GM18507 (cell line): ENCODE results near the gene LIN52.

Experiments
- DNase-seq: peaks from one replicate; pipeline ENCODE4 v3.0.0; 2011; ENCODE audit warnings: low read depth; ENCODE audit not compliant: insufficient read length; ENCODE audit errors: extremely low spot score
- FAIRE-seq: peaks from 2 replicates; lab custom pipeline; 2011; peaks lifted over from hg19 to GRCh38; lab: Jason Lieb, UNC

LIN52 gene

DNA sequence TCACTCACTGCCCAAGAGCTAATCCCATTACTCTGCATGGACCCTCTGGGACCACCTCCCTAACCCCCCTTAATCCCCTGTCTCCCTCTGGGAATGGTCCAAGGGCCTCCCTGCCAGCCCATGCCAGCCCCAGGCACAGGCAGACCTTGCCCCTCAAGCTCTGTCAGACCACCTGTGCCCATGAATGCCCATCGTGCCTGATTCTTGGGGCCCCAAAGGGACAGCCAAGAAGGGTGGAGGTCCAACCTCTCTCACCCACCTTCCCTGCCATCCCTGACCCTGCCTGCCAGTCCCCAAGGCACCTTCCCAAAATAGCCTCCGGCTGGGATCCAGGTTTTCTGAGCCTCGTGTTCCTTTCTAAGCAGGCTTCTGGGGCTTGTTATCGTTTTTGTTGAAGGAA lies 133.7 kb downstream of the LIN52 start:
- DNase-seq: no peak
- no peak for FAIRE-seq

DNA sequence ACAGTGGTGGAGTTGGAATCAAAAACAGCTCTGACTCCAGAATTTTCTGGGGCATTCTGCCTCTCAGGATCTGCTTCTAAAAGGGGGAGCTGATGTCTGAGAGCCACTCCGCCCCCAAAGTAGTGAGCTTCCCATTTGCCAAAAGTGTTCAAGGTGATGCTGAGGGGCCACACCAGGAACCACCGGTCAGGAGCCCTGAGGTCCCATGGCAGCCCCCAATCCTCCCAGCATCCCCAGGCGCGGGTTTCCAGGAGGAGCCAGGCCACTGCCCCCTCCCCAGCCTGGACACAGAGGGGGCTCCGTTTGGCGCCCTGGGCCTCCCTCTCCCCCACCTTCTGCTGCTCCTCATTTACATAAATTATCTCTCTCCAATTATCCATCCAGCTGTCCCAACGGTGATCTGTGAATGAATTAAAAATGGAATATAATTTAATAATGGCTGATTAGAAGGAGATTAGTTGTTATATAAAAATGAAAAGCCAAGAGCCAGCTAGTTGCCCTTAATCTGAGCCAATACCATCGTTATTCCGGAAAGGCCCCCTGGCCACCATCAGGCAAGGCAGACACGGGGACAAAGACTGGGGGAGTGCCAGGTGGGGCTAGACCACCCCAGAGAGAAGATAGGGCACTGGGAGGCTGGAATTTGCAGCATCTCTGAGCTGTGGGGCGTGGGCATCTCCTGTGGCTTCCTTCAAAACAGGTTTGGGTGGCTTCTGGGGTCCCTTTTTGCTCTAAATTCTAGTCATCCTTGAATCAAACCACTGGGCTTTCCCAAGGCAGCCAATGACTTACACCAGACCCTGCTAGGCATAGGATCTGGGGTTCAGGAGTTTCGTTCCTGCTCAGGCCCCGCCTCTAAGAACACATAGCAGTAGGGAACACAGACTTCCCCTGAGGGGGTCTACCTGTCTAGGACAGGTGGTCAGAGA lies 134.8 kb downstream of the LIN52 start:
- DNase-seq: no peak
- FAIRE-seq: no peak

DNA sequence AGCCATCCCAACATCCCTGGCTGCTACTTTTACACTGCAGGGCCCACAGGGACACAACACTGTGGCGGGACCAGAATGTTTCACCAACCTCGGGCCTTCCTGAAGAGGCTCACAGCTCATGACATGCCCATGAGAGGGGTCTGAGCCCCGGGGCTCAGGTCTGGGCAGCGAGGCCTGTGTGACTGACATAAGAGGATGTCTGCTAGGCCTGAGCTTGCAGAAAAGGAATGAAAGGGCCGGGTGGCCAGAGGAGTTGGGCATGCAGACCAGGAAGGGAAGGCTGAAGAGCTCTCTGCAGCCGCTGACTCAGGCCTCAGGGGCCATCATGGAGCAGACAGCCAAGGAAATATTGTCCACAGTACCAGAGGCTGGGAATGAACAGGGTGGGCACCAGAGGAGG lies 136.2 kb downstream of the LIN52 start:
- FAIRE-seq (no peak), DNase-seq (no peak)

DNA sequence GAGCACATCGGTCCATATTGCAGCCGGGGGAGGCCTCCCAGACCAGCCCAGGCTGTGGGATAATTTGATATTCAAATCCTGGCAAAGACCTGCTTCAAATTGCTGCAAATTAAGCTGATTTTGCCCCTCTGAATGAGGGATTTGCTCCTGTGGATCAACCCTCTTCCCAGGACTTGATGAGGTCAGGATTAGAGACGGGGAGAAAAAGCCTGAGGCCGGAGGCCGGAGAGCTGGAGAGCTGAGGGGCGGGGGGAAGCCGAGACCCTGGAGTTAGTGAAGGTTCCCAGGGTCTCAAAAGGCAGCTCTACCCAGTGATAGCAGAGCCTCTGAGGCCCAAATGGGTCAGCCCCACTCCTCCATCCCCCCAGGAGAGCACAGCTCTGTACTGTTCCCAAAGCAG lies 137.0 kb downstream of the LIN52 start:
- no peak for DNase-seq
- no peak for FAIRE-seq

DNA sequence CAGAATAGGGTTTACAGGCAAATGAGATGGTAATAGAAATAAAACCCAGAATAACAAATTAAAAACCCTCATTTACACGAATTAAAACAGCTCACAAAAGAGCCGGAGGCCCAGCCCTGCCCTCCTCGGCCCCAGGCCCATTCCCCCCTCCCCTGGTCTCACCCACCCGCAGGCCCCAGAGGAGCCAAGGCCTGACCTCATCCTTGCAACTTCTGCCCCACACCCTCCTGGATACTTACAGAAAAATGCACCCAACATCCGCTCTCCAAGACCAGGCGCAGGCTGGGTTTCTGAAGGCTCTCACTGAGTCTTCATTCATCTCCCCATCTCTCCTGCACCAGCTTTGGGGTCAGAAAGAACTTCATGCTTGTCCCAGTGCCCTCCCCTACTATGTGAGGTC lies 138.3 kb downstream of the LIN52 start:
- no peak for FAIRE-seq
- no peak for DNase-seq

DNA sequence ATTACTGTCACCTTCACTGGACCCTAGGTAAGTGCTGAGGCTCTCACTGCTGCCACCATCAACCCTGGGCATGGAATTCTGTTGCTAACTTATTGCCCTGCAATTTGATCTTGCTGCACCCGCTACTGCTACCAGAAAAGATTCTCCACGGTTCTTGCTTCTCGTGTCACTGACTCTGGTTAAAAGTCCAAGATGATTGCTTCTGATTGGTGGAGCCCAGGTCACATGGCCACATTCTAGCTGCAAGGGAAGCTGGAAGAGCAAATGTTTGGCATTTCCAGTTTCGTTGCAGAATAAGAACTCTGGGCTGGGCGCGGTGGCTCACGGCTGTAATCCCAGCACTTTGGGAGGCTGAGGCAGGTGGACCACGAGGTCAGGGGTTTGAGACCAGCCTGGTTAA lies 147.0 kb downstream of the LIN52 start:
- DNase-seq: no peak
- no peak for FAIRE-seq

DNA sequence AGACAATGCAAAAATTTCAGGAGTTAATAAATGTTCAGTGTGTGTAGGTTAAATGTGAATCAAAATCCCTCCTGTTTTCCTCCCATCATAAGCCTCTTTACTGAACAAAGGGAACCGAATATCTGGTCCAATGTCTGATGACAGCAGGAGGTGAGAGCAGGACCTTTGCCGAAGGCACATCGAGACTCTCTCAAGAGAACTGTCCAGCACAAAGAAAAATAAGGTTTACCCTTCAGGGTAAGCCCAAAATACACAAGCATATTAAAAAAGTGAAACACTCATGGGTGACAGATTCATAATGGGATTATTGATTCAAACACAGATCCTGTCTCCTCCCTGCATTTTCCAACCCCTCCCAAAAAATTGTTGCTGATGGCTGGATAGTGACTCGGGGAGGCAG lies 150.3 kb downstream of the LIN52 start:
- FAIRE-seq: no peak

DNA sequence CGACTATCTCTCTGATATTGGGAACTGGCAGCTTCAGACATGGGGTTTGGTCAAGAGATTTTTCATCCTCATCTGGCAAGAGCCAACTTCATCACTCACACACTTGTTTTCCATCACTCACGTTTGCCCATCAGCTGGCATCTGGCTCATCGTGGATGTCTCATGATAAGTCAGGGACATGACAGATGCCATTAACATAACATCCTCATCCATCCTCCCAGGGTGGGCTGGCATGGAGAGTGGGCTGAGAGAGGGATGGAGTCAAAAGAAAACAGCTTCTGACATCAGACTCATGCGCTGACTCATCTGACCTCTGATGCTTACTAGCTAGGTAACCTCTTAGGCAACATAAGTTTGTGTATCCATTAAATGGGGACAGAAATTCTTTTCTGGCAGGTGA lies 152.7 kb downstream of the LIN52 start:
- DNase-seq: no peak

More for the DNA sequence above, 150.3 kb downstream of the LIN52 start:
- no peak for DNase-seq

DNA sequence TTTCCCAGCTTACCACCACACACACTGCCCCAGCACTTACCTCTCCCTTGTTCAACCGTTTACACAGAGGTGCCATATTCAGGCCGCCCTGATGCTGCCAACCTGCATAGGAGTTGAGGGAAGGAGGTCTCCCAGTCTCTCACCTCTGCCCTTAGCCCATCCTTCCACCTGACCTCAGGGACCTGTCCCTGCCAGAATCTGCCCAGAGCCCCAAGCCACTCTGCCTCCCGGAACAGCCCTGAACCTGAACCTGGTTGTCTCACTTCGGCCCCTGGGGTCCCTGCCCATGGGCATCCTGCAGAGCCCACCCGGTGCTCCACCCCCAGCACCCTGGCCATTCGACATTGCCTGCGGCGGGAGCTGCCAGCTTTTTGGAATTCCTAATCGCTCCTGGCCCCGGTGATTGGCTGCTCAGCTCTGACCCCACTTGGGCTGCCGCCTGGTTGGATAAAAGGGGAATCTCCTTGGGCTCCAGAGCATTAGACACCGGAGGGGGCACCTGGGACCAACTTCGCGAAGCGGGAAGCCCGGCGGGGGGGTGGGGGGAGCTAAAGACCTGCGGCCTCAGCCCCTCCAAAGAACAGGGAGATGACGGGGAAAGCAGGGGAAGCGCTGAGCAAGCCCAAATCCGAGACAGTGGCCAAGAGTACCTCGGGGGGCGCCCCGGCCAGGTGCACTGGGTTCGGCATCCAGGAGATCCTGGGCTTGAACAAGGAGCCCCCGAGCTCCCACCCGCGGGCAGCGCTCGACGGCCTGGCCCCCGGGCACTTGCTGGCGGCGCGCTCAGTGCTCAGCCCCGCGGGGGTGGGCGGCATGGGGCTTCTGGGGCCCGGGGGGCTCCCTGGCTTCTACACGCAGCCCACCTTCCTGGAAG lies 154.5 kb downstream of the LIN52 start, which contains the start of gene VSX2:
VSX2 (plus strand) TSS at position 476 of the 874 bp plus-strand sequence; CDS start at position 589, 113 bp downstream.
- FAIRE-seq: no peak
- DNase-seq: no peak

More for the DNA sequence above, 152.7 kb downstream of the LIN52 start:
- no peak for FAIRE-seq

DNA sequence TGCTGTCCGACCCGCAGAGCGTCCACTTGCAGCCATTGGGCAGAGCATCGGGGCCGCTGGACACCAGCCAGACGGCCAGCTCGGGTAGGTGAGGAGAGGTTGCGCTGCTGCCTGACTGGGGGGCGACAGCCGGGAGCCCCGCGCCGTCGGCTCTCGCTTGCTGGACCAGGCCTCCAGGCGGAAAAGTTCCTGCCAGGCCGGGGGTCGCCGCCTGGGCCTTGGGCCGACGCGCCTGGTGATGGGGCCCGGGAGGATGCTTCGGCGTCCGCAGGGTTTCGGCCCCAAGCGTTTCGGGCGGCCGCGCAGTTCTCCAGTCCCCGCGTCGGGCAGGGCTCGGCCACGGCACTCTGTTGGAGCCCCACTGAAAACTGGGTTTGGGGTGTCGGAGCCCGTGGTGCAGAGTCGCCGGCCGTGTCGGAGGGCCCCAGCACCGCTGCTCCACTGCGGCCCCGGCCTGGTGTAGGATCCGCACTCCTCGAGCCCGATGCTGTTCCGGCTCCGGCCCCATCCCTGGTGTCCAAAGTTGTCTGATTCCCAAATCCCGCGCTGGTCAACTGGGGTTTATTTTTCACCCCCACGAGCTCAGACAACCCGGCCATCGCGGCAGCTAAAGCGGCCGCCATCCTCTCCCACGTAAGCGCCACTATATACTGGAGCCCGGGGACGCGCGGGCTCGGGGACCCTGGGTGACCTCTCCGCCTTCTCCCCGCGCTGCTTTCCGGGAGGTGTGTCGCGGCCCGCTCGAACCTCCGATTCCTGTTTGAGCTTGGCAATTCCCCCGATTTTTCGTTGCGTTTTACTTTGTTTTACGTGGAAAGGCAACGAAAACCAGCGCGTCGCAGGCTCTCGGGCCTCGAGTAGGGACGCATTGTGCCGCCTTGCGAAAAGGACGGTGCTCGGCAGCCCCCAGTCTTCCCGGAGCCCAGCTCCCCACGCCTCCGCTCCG lies 155.4 kb downstream of the LIN52 start:
- DNase-seq: no peak

DNA sequence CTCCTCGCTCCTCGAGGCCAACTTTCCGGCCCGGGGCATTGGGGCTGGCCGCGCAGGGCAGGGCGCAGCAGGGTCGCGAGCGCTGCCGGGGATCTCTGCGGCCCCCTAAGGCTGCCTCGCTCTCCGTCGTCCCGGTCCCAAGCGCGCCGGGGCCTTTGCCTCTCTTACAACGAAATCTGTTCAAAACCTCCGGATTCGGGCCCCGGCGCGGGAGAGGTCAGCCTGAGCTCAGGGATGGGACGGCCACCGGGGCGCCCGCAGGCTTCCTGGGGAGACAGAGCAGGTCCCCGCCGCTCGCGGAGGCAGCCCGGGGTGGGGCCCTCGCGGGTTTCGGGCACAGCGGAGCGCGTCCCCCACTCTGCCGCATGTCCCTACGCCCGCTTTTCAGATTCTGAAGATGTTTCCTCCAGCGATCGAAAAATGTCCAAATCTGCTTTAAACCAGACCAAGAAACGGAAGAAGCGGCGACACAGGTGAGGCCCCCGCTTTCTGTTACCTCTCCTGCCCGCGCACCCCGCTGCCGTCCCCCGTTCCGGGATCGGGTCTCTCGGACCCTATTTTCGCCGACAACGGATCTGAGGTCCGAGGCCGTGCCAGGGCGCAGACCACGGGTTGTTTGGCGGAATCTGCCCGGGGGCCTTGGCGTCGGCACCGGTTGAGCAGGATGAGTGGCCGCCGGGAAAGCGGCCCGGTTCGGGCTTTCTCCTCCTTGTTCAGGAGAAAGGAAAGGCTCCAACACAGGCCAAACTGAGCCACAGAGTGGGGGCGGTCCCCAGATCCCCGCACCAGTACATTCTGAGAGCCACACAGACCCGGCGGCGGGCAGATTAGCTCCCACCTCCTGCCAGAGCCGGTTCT lies 156.3 kb downstream of the LIN52 start:
- DNase-seq: no peak

More for the DNA sequence above, 155.4 kb downstream of the LIN52 start:
- no peak for FAIRE-seq

DNA sequence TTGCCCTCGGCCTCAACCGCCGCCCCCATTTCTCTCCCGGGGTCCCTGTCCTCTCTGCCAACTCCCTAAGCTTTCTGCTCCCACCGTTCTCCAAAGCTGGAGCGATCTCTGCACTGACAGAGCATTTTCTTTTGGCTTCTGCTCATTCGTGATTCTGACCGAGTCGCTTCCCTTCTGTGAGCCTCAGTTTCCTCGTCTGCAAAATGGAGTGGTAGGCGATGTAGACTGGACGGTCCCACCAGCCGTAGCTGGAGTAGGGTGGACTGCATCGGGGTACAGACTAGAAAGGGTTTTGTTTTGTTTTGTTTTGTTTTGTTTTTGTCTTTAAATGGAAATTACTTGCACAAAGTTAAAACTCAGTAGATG lies 156.9 kb downstream of the LIN52 start:
- DNase-seq (no peak), FAIRE-seq (no peak)

More for the DNA sequence above, 156.3 kb downstream of the LIN52 start:
- FAIRE-seq: no peak

DNA sequence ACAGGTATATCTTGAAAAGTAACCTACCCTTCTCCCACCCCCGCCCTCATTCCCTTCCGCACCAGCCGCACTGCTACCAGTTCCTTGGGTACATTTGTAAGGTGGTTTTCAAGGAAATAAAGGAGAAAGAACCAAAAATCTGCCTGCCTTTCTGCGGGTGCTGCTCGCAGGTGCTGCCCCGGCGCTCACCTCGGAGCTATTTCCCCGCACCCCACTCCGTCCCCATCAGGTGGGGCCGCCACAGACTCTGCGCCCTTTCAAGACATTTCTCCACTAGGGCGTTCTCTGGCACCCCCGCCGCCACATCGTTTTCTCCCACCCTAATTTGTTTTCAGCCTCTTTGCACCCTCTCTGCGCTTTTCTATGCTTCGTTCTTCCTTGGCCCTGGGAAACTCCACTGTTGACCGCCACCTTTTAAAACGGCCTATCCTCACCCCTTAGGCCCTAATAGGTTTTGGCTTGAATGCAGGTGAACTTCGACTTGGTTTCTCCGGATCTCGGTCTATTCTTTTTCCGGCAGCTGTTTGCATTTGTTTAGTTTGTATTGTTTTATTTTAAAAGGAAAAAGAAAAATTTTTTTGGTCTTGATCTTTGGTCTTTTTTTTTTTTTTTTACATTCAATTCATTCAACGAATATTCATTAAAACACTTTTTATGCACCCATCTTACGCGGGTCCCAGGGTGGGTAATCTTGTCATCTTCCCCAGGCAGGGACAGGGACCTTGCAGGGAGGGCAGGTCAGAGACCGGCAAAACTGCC lies 157.4 kb downstream of the LIN52 start:
- FAIRE-seq (no peak), DNase-seq (no peak)

DNA sequence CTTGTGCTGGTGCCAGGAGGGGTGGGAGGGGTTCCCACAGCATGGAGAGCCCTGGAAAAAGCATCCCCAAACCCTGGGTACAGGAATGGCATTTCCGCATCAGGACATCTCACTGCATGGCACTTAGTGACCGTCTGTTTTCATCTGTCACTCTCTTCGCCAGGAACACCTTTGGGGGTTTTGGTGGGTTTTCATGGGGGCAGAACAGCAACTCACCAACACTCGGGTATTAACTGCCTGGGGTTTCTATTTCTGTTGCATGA lies 158.0 kb downstream of the LIN52 start:
- FAIRE-seq: no peak
- no peak for DNase-seq

DNA sequence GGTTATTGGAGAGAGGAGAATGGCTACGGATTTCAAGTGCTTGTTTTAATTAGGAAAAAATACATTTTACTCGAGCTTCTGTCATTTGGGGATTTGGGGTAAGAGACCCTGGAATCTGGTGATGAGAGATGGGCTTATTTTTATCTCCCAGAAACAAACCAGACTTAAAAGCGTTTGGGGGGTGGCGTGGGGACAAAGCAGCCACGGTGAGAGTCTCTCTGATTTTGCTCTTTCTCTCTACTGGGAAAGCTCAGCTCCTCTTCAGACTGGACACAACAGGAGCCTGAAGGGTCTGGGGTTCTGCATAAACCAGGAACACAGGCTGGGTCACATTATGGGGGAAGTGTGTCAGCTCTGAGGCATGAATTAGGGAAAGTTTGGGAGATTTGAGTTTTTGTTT lies 158.3 kb downstream of the LIN52 start:
- DNase-seq (no peak), FAIRE-seq (no peak)

DNA sequence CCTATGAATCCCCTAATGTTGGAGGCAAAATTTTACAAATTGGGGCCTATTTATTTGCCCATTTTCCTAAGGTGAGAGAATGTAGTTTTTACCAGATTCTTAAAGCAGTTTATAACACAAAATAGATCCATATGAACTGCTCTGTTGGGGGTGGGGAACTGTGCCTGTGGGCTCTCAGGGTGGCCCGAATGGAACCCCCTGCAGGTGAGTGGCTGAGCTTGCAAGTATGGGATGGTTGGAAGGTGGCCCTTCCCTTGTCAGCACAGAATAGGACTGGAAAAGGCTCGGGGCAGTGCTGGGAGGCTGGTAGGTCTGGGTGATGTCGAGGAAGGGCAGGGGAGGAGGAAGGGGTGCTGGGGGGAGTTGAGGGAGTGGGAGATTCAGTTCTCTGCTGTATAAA lies 159.4 kb downstream of the LIN52 start:
- no peak for DNase-seq
- FAIRE-seq: no peak

DNA sequence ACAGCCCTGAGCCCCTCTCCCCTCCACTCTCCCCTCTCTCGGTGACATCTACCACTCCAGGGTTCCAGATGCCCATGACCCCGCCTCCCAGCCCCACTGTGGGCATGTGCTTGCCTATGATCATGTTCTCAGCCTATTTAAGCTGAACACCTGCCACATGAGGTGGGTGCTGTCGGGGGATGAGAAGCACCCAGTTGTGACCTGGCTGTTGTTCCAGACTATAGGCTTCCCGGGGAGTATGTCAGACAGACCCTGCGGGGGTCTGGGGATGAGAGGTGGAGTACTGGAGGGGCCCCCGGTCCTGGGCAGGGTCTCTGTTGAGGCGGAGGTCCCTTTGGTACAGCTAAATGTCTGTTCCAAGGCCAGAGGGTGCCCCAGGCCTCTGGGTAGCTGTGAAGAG lies 160.5 kb downstream of the LIN52 start:
- DNase-seq (no peak), FAIRE-seq (no peak)

DNA sequence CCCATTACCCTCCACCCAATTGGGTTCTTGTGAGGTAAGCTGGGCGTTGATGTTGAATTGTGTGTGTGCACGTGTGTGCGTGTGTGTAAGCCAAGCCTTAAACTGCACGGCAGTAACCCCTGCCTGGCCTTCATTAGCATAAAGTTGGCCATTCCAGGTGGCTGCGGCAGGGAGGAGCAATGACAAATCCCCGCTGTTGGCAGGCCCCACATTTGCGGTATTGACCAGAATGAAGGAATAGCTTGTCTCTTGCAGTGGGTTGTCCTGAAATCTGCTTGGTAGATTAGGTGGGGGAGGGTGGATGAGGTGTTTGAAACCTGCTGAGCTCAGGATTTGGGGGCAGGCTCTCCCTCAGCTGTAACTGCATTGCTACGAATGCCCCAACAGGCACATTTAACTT lies 161.8 kb downstream of the LIN52 start:
- FAIRE-seq (no peak), DNase-seq (no peak)
